Brain microvascular endothelial cell (primary cell): Measurements from ENCODE around the gene DIPK2B.

ENCODE experiments used
- DNase-seq: peaks from one replicate; pipeline ENCODE4 v3.0.0-alpha.2; 2020
- H3K27ac ChIP-seq: fragments of 250-450 bp; sonication (Bioruptor Pico); 2 replicates; pipeline ENCODE4 v1.5.1; 2020; ENCODE audit warnings: mild to moderate bottlenecking, moderate library complexity
- H3K27me3 ChIP-seq: fragments of 250-450 bp; sonication (Bioruptor Pico); replicated peaks from 2 replicates; pipeline ENCODE4 v1.5.1; 2020; ENCODE audit warnings: mild to moderate bottlenecking
- H3K36me3 ChIP-seq: fragments of 250-450 bp; sonication (Bioruptor Pico); replicated peaks from 2 replicates; pipeline ENCODE4 v1.5.1; 2020; ENCODE audit warnings: mild to moderate bottlenecking
- H3K4me3 ChIP-seq: 2 replicates; pipeline ENCODE4 v1.5.1; 2011; ENCODE audit warnings: low read depth, mild to moderate bottlenecking, control low read depth, low read length, moderate library complexity
- CTCF ChIP-seq: IDR thresholded peaks from 2 replicates; pipeline ENCODE4 v1.5.1; 2011; ENCODE audit warnings: low read depth, mild to moderate bottlenecking, moderate library complexity, low read length, control low read depth, inconsistent platforms; ENCODE audit errors: missing control alignments
- in situ Hi-C: cut with HindIII; loops from 2 replicates; pipeline ENCODE4 v1.10.0; 2017; ENCODE audit warnings: low sequenced_read_pairs, low pct_ligation_motif_present

The DIPK2B gene

GRCh38 chrX:45198301-45198700 is 2.4 kb downstream of the DIPK2B start:
- H3K36me3 ChIP-seq, result no peaks in the 10 kb centered on the region
- H3K4me3 ChIP-seq, result no peak overlapping the region
- no peak for DNase-seq
- in situ Hi-C loops, result no loop called here
- TF ChIP-seq CTCF, result no peak
- no peaks in the 10 kb centered on the region for H3K27me3 ChIP-seq
- no peak overlapping the region for H3K27ac ChIP-seq

GRCh38 chrX:45196701-45197100 is 4.0 kb downstream of the DIPK2B start:
- in situ Hi-C loops, result no loop called here
- H3K27me3 ChIP-seq, result no peaks in the 10 kb centered on the region
- H3K4me3 ChIP-seq, result no peak overlapping the region
- no peak overlapping the region for H3K27ac ChIP-seq
- DNase-seq, result peak; percentile 22
- TF ChIP-seq CTCF, result no peak
- no peaks in the 10 kb centered on the region for H3K36me3 ChIP-seq

GRCh38 chrX:45191820-45192409 is 8.8 kb downstream of the DIPK2B start:
- no peak for TF ChIP-seq CTCF
- Histone ChIP-seq H3K27ac (no peak overlapping the region), H3K27me3 (no peaks in the 10 kb centered on the region), H3K36me3 (no peaks in the 10 kb centered on the region), H3K4me3 (no peak overlapping the region)
- in situ Hi-C loops, result no loop called here
- no peak for DNase-seq

- no peak for DNase-seq
- H3K27ac ChIP-seq, result no peak overlapping the region
- H3K4me3 ChIP-seq, result no peak overlapping the region
- no peaks in the 10 kb centered on the region for H3K36me3 ChIP-seq
- no peak for TF ChIP-seq CTCF
- H3K27me3 ChIP-seq, result no peaks in the 10 kb centered on the region
- in situ Hi-C loops, result no loop called here
Observed at GRCh38 chrX:45191383-45191782, 9.3 kb downstream of the DIPK2B start.

DNA sequence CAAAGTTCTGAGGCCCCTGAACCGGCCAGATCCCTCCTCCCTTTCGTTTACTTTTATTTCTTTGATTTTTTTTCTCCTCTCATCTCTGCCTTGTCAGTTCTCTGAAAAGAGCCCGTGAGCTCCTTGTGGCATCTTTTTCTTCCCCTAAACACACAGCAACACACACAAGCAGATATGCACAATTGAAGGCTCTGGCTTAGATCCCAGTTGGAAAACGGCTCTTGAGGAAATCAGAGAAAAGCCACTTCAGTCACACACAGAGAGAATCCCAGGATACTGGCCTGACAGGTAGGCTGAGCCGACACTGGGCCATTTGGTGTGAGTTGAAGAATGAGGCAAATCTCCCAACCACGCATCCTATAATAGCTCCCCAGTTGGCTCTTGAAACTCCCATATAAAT is 12.9 kb downstream of the DIPK2B start:
- in situ Hi-C loops, result no loop called here
- Histone ChIP-seq H3K27me3 (no peaks in the 10 kb centered on the region), H3K27ac (no peak overlapping the region), H3K36me3 (no peaks in the 10 kb centered on the region), H3K4me3 (peak overlapping the region; percentile 56)
- no peak for TF ChIP-seq CTCF
- DNase-seq, result no peak

- no peak for DNase-seq
- H3K36me3 ChIP-seq, result no peaks in the 10 kb centered on the region
- H3K27ac ChIP-seq, result no peak overlapping the region
- TF ChIP-seq CTCF, result no peak
- no peaks in the 10 kb centered on the region for H3K27me3 ChIP-seq
- in situ Hi-C loops, result no loop called here
- H3K4me3 ChIP-seq, result no peak overlapping the region
Observed at GRCh38 chrX:45186643-45187026, 14.0 kb downstream of the DIPK2B start.
